ENCODE data around the gene CCDC158.

Gene CCDC158

DNA sequence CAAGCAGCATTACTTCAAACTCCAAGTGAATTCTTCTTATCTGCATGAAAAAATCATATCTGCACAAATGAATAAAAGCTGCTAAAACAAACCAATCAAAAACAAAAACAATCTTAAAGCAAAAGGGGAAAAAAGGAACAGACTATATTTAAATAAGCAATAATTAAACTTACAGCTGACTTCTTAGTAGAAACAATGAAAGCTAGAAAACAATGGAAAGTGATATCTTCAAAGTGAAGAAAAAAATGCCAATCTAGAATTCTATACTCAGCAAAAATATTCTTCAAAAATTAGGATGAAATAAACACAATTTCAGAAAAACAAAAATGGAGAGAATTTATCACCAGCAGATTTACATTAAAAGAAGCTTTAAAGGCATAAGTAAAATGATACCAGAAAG is 94.4 kb downstream of the CCDC158 start:
- H3K27me3 ChIP-seq (ENCODE audit: insufficient read depth, insufficient read length) = no peaks in the 10 kb centered on the region
- DNase-seq (ENCODE audit: low read depth, low spot score) = no peak
- H3K9ac ChIP-seq (ENCODE audit: insufficient read length, low read depth) = no peak overlapping the region
- no peaks in the 10 kb centered on the region for H3K36me3 ChIP-seq (ENCODE audit: insufficient read depth, insufficient read length, low read length)
- no peak for TF ChIP-seq ZNF274 (IDR thresholded peaks at IDR 0.05; ENCODE audit: low read depth, low read length)
- TF ChIP-seq SUZ12 (IDR thresholded peaks at IDR 0.05; ENCODE audit: extremely low read depth, insufficient read depth, insufficient read length) = no peak
- TF ChIP-seq YY1 (IDR thresholded peaks at IDR 0.05; ENCODE audit: insufficient read depth, insufficient read length) = no peak
- no peaks in the 10 kb centered on the region for H3K4me1 ChIP-seq (ENCODE audit: insufficient read depth, insufficient read length)
- H3K9me3 ChIP-seq (ENCODE audit: insufficient read depth, low read length) = peaks cover 17% of the 10 kb centered on the region
- no peak overlapping the region for H3K4me3 ChIP-seq (ENCODE audit: insufficient read length, low read depth)

DNA sequence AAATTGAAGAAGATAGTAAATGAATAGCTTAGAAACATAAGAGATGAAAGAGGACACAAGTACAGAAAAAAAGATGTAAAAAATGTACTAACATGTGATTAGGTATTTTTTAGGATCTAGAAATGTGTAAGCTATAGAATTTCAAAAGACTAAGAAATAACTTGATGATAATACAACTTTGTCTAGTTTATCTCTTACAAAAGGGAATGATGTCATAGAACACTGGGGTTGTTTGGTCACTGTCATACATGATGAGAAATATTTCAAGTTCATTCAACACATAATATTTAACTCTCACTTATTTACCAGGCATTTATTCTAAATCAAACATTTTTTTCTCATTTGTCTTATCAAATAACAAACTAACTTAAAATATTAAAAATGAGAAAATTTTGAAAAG is 95.9 kb downstream of the CCDC158 start:
- Histone ChIP-seq H3K4me1 (ENCODE audit: insufficient read depth, insufficient read length) (no peaks in the 10 kb centered on the region), H3K9ac (ENCODE audit: insufficient read length, low read depth) (no peak overlapping the region), H3K36me3 (ENCODE audit: insufficient read depth, insufficient read length, low read length) (no peaks in the 10 kb centered on the region), H3K4me3 (ENCODE audit: insufficient read length, low read depth) (no peak overlapping the region), H3K9me3 (ENCODE audit: insufficient read depth, low read length) (peaks cover 17% of the 10 kb centered on the region), H3K27me3 (ENCODE audit: insufficient read depth, insufficient read length) (no peaks in the 10 kb centered on the region)
- DNase-seq (ENCODE audit: low read depth, low spot score) = no peak
- no peak for TF ChIP-seq SUZ12 (IDR thresholded peaks at IDR 0.05; ENCODE audit: extremely low read depth, insufficient read depth, insufficient read length)
- TF ChIP-seq YY1 (IDR thresholded peaks at IDR 0.05; ENCODE audit: insufficient read depth, insufficient read length) = no peak
- no peak for TF ChIP-seq ZNF274 (IDR thresholded peaks at IDR 0.05; ENCODE audit: low read depth, low read length)

DNA sequence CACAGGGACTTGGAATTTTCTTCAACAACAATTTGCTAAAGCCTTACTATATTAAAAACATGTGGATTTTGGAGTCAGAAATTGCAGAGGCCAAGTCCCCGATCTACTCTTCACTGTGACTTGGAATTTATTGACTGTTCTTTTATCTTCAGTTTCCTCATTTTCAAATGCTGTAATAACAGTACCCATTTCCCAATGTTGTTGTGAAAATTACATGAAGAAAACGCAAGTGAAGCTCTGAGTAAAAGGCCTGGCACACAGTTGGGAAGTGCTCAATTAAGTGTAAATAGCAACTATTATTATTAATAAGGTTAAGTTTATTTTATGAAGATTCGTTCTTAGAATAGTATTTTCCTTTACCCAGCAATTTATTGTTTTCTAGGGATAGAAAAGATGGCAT is 98.7 kb downstream of the CCDC158 start:
- no peaks in the 10 kb centered on the region for H3K4me1 ChIP-seq (ENCODE audit: insufficient read depth, insufficient read length)
- no peak overlapping the region for H3K9ac ChIP-seq (ENCODE audit: insufficient read length, low read depth)
- TF ChIP-seq ZNF274 (IDR thresholded peaks at IDR 0.05; ENCODE audit: low read depth, low read length) = no peak
- no peak for TF ChIP-seq SUZ12 (IDR thresholded peaks at IDR 0.05; ENCODE audit: extremely low read depth, insufficient read depth, insufficient read length)
- TF ChIP-seq YY1 (IDR thresholded peaks at IDR 0.05; ENCODE audit: insufficient read depth, insufficient read length) = no peak
- no peak for DNase-seq (ENCODE audit: low read depth, low spot score)
- no peaks in the 10 kb centered on the region for H3K27me3 ChIP-seq (ENCODE audit: insufficient read depth, insufficient read length)
- H3K4me3 ChIP-seq (ENCODE audit: insufficient read length, low read depth) = no peak overlapping the region
- H3K36me3 ChIP-seq (ENCODE audit: insufficient read depth, insufficient read length, low read length) = no peaks in the 10 kb centered on the region
- peaks cover 17% of the 10 kb centered on the region for H3K9me3 ChIP-seq (ENCODE audit: insufficient read depth, low read length)

DNA sequence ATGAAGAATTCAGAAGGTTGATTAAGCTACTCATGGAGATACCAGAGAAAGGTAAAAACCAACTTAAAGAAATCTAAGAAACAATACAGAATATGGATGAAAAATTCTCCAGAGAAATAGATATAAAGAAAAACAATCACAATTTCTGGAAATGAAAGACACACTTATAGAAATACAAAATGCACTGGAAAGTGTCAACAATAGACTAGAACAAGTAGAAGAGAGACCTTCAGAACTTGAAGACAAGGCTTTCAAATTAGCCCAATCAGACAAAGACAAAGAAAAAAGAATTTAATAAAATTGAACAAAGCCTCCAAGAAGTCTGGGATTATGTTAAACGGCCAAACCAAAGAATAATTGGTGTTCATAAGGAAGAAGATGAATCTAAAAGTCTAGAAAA is 104.8 kb downstream of the CCDC158 start:
- H3K4me1 ChIP-seq (ENCODE audit: insufficient read depth, insufficient read length) = no peaks in the 10 kb centered on the region
- no peak for TF ChIP-seq YY1 (IDR thresholded peaks at IDR 0.05; ENCODE audit: insufficient read depth, insufficient read length)
- no peak for TF ChIP-seq SUZ12 (IDR thresholded peaks at IDR 0.05; ENCODE audit: extremely low read depth, insufficient read depth, insufficient read length)
- no peak for TF ChIP-seq ZNF274 (IDR thresholded peaks at IDR 0.05; ENCODE audit: low read depth, low read length)
- H3K9ac ChIP-seq (ENCODE audit: insufficient read length, low read depth) = no peak overlapping the region
- no peak overlapping the region for H3K4me3 ChIP-seq (ENCODE audit: insufficient read length, low read depth)
- H3K36me3 ChIP-seq (ENCODE audit: insufficient read depth, insufficient read length, low read length) = no peaks in the 10 kb centered on the region
- DNase-seq (ENCODE audit: low read depth, low spot score) = no peak
- no peaks in the 10 kb centered on the region for H3K27me3 ChIP-seq (ENCODE audit: insufficient read depth, insufficient read length)
- no peaks in the 10 kb centered on the region; the same call in 1 of the 2 replicates for H3K9me3 ChIP-seq (ENCODE audit: insufficient read depth, low read length)

DNA sequence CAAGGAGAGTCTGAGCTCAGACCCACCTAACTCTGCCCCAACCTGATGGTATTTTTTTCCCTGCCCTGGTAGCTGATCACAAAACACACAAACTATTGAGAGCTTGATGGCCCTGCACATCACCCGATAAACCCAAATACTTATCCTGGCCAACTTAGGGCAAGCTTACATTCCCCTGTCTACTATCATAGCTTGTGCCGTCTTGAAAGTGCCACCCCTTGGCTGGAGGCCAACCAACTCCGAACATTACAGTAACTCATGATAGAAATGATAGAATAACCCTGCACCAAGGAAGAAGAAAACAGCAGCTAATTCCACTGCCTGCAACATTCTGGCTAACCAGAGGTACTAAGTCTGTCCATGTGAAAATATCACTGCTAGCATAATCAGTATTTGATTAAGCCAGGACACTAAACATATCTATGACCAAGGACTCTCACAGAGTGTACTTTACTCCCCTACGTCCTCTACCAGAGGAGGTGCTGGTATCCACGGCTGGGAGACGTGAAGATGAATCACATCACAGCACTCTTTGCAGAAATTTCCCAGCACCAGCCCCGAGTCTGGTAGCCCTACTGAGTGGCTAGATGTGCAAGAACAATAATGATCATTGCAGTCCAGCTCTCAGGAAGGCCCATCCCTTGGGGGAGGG is 105.5 kb downstream of the CCDC158 start:
- no peak overlapping the region for H3K9ac ChIP-seq (ENCODE audit: insufficient read length, low read depth)
- peaks cover 4% of the 10 kb centered on the region for H3K36me3 ChIP-seq (ENCODE audit: insufficient read depth, insufficient read length, low read length)
- no peaks in the 10 kb centered on the region; the same call in 1 of the 2 replicates for H3K9me3 ChIP-seq (ENCODE audit: insufficient read depth, low read length)
- no peaks in the 10 kb centered on the region for H3K27me3 ChIP-seq (ENCODE audit: insufficient read depth, insufficient read length)
- DNase-seq (ENCODE audit: low read depth, low spot score) = no peak
- no peak for TF ChIP-seq YY1 (IDR thresholded peaks at IDR 0.05; ENCODE audit: insufficient read depth, insufficient read length)
- no peak for TF ChIP-seq SUZ12 (IDR thresholded peaks at IDR 0.05; ENCODE audit: extremely low read depth, insufficient read depth, insufficient read length)
- TF ChIP-seq ZNF274 (IDR thresholded peaks at IDR 0.05; ENCODE audit: low read depth, low read length) = no peak
- H3K4me3 ChIP-seq (ENCODE audit: insufficient read length, low read depth) = no peak overlapping the region
- H3K4me1 ChIP-seq (ENCODE audit: insufficient read depth, insufficient read length) = no peaks in the 10 kb centered on the region

DNA sequence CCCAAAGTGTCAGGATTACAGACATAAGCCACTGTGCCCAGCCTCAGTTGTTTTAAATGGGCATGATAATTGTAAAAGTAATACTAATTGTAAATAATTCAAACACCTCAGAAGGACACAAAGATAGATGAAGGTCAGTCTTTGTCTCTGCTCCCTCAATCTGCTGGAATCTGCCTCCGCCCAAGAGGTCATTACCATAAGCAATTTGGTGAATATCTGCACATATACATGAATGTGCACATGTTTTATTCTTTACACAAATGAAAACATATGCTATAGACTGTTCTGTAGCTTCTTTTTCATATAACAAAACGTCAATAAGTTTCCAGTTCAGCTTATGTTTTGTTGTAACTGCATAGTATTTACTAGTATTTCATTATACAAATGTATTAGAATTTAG is 107.4 kb downstream of the CCDC158 start:
- H3K4me3 ChIP-seq (ENCODE audit: insufficient read length, low read depth) = no peak overlapping the region
- no peak overlapping the region for H3K9ac ChIP-seq (ENCODE audit: insufficient read length, low read depth)
- no peaks in the 10 kb centered on the region for H3K4me1 ChIP-seq (ENCODE audit: insufficient read depth, insufficient read length)
- H3K9me3 ChIP-seq (ENCODE audit: insufficient read depth, low read length) = no peaks in the 10 kb centered on the region; the same call in 1 of the 2 replicates
- TF ChIP-seq SUZ12 (IDR thresholded peaks at IDR 0.05; ENCODE audit: extremely low read depth, insufficient read depth, insufficient read length) (no peak), YY1 (IDR thresholded peaks at IDR 0.05; ENCODE audit: insufficient read depth, insufficient read length) (no peak), ZNF274 (IDR thresholded peaks at IDR 0.05; ENCODE audit: low read depth, low read length) (no peak)
- no peaks in the 10 kb centered on the region for H3K27me3 ChIP-seq (ENCODE audit: insufficient read depth, insufficient read length)
- peaks cover 19% of the 10 kb centered on the region for H3K36me3 ChIP-seq (ENCODE audit: insufficient read depth, insufficient read length, low read length)
- no peak for DNase-seq (ENCODE audit: low read depth, low spot score)

DNA sequence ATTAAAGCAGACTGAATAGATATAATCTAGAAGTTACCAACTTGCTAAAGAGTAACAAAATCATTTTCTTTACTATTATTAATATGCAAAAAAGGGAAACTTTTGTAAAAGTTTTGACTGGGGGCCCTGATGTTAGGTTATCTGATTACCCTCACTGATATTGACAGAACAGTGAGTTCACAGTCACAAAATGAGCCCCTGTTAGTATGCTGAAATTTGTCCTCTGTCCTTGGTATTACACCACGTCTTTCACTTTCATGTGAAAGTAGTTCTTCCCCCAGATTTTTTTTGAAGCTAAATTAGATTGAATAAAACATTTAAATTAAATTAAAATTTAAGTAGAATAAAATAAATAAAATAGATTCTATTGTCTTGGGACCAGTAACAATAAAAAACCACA is 108.5 kb downstream of the CCDC158 start:
- no peak overlapping the region for H3K9ac ChIP-seq (ENCODE audit: insufficient read length, low read depth)
- H3K27me3 ChIP-seq (ENCODE audit: insufficient read depth, insufficient read length) = no peaks in the 10 kb centered on the region
- no peaks in the 10 kb centered on the region; the same call in 1 of the 2 replicates for H3K9me3 ChIP-seq (ENCODE audit: insufficient read depth, low read length)
- no peaks in the 10 kb centered on the region for H3K4me1 ChIP-seq (ENCODE audit: insufficient read depth, insufficient read length)
- H3K4me3 ChIP-seq (ENCODE audit: insufficient read length, low read depth) = no peak overlapping the region
- H3K36me3 ChIP-seq (ENCODE audit: insufficient read depth, insufficient read length, low read length) = peaks cover 19% of the 10 kb centered on the region
- TF ChIP-seq ZNF274 (IDR thresholded peaks at IDR 0.05; ENCODE audit: low read depth, low read length) = no peak
- DNase-seq (ENCODE audit: low read depth, low spot score) = no peak
